ENCODE measurements around the gene GTPBP1. TPM values are rescaled to one million over a fixed set of nuclear protein-coding genes. Genes with fewer than 3 reads are reported as not detected.

The GTPBP1 gene
- total RNA-seq, 1 donor from 2014 or later = 43.3 TPM

- no peak for TF ChIP-seq CTCF (IDR thresholded peaks at IDR 0.05)
- Mint-ChIP-seq H3K36me3 (ENCODE audit: low read depth) (peaks cover 32% of the 10 kb centered on the region), H3K4me1 (ENCODE audit: low read depth) (peaks cover 20% of the 10 kb centered on the region), H3K27me3 (ENCODE audit: low read depth) (no peaks in the 10 kb centered on the region), H3K4me3 (ENCODE audit: unreplicated experiment) (no peak overlapping the region), H3K27ac (ENCODE audit: unreplicated experiment) (peak overlapping the region; percentile 52), H3K9me3 (ENCODE audit: low read depth) (no peaks in the 10 kb centered on the region)
- DNase-seq (ENCODE audit: low spot score) = no peak
Measured at GRCh38 chr22:38737302-38738060, 31.7 kb downstream of the GTPBP1 start.

GRCh38 chr22:38738475-38739070 lies 32.8 kb downstream of the GTPBP1 start:
- Mint-ChIP-seq H3K27ac (ENCODE audit: unreplicated experiment) (no peak overlapping the region), H3K27me3 (ENCODE audit: low read depth) (no peaks in the 10 kb centered on the region), H3K4me3 (ENCODE audit: unreplicated experiment) (no peak overlapping the region), H3K36me3 (ENCODE audit: low read depth) (peaks cover 34% of the 10 kb centered on the region), H3K9me3 (ENCODE audit: low read depth) (no peaks in the 10 kb centered on the region), H3K4me1 (ENCODE audit: low read depth) (peaks cover 9% of the 10 kb centered on the region)
- TF ChIP-seq CTCF (IDR thresholded peaks at IDR 0.05) = no peak
- no peak for DNase-seq (ENCODE audit: low spot score)

GRCh38 chr22:38739300-38740055 lies 33.7 kb downstream of the GTPBP1 start:
- H3K4me3 Mint-ChIP-seq (ENCODE audit: unreplicated experiment) = no peak overlapping the region

GRCh38 chr22:38740116-38740723 lies 34.5 kb downstream of the GTPBP1 start:
- peaks cover 40% of the 10 kb centered on the region for H3K36me3 Mint-ChIP-seq (ENCODE audit: low read depth)
- H3K27me3 Mint-ChIP-seq (ENCODE audit: low read depth) = no peaks in the 10 kb centered on the region
- no peak for DNase-seq (ENCODE audit: low spot score)
- peaks cover 5% of the 10 kb centered on the region for H3K4me1 Mint-ChIP-seq (ENCODE audit: low read depth)
- no peak for TF ChIP-seq CTCF (IDR thresholded peaks at IDR 0.05)
- H3K27ac Mint-ChIP-seq (ENCODE audit: unreplicated experiment) = no peak overlapping the region
- no peak overlapping the region for H3K4me3 Mint-ChIP-seq (ENCODE audit: unreplicated experiment)
- H3K9me3 Mint-ChIP-seq (ENCODE audit: low read depth) = no peaks in the 10 kb centered on the region

More at GRCh38 chr22:38739300-38740055, 33.7 kb downstream of the GTPBP1 start:
- no peak for TF ChIP-seq CTCF (IDR thresholded peaks at IDR 0.05)
- no peak for DNase-seq (ENCODE audit: low spot score)
- Mint-ChIP-seq H3K27ac (ENCODE audit: unreplicated experiment) (no peak overlapping the region), H3K9me3 (ENCODE audit: low read depth) (no peaks in the 10 kb centered on the region), H3K4me1 (ENCODE audit: low read depth) (peaks cover 5% of the 10 kb centered on the region), H3K36me3 (ENCODE audit: low read depth) (peaks cover 35% of the 10 kb centered on the region), H3K27me3 (ENCODE audit: low read depth) (no peaks in the 10 kb centered on the region)

- Mint-ChIP-seq H3K4me3 (ENCODE audit: unreplicated experiment) (no peak overlapping the region), H3K4me1 (ENCODE audit: low read depth) (peaks cover 5% of the 10 kb centered on the region)
- TF ChIP-seq CTCF (IDR thresholded peaks at IDR 0.05) = no peak
Measured at GRCh38 chr22:38740754-38741153, 35.0 kb downstream of the GTPBP1 start.

More at GRCh38 chr22:38740754-38741153, 35.0 kb downstream of the GTPBP1 start:
- DNase-seq (ENCODE audit: low spot score) = peak; percentile 63
- Mint-ChIP-seq H3K36me3 (ENCODE audit: low read depth) (peaks cover 40% of the 10 kb centered on the region), H3K27ac (ENCODE audit: unreplicated experiment) (no peak overlapping the region), H3K27me3 (ENCODE audit: low read depth) (no peaks in the 10 kb centered on the region), H3K9me3 (ENCODE audit: low read depth) (no peaks in the 10 kb centered on the region)

Measured in chondrocyte (in vitro differentiated cells).